H1 (cell line): ENCODE results near the gene GPBP1. TPM values are rescaled to one million over a fixed set of nuclear protein-coding genes. Genes with fewer than 3 reads are reported as not detected.

Experiments
- BRCA1 ChIP-seq: IDR thresholded peaks from 2 replicates; pipeline ENCODE4 v1.6.1; 2012; ENCODE audit warnings: low read depth, low read length, improper control_type of control experiment
- CBX5 ChIP-seq: fragments of 300-800, 300-1000 bp; sonication (generic); IDR thresholded peaks from 2 replicates; pipeline ENCODE4 v1.7.1; 2016; ENCODE audit warnings: antibody characterized with exemption, low read length, low read depth
- CBX8 ChIP-seq: fragments of 300-800, 300-1000 bp; sonication (generic); IDR thresholded peaks from 2 replicates; pipeline ENCODE4 v1.7.1; 2016; ENCODE audit warnings: low read depth, low read length, borderline replicate concordance
- CHD1 ChIP-seq: IDR thresholded peaks from 2 replicates; pipeline ENCODE4 v1.6.1; 2012; ENCODE audit warnings: low read depth, low read length, improper control_type of control experiment
- CHD7 ChIP-seq: fragments of 300-600 bp; sonication (generic); IDR thresholded peaks from 2 replicates; pipeline ENCODE4 v1.7.1; 2012; ENCODE audit warnings: low read length, moderate library complexity, mild to moderate bottlenecking, inconsistent platforms; ENCODE audit not compliant: insufficient replicate concordance
- KDM5A ChIP-seq: fragments of 200-600 bp; IDR thresholded peaks from 2 replicates; pipeline ENCODE4 v1.7.1; 2012; ENCODE audit warnings: mild to moderate bottlenecking, low read length, inconsistent platforms, mixed read lengths
- RFX5 ChIP-seq: IDR thresholded peaks from 2 replicates; pipeline ENCODE4 v1.6.1; 2011; ENCODE audit warnings: low read depth, low read length, improper control_type of control experiment, borderline replicate concordance
- TAF1 ChIP-seq: IDR thresholded peaks from 2 replicates; pipeline ENCODE4 v1.6.1; 2011; ENCODE audit warnings: mild to moderate bottlenecking, low read depth, low read length
- TCF12 ChIP-seq: IDR thresholded peaks from 2 replicates; pipeline ENCODE4 v1.6.1; 2011; ENCODE audit warnings: low read depth, mild to moderate bottlenecking, low read length
- YY1 ChIP-seq: IDR thresholded peaks from 2 replicates; pipeline ENCODE4 v1.6.1; 2011; ENCODE audit warnings: low read depth, mild to moderate bottlenecking, low read length
- polyA plus RNA-seq, 7 experiments: library from polyadenylated mRNA; depleted of rRNA in 3 of 7; stranded (reverse) in 5 of 7; unstranded in 2 of 7; fragments of >200 nt in 5 of 7; fragments of 200-250 nt in 2 of 7; gene quantifications; 1 replicate in 5 of 7; 2 replicates in 1 of 7; 4 replicates in 1 of 7; pipeline versions ENCODE4 v1.2.1 to v1.2.3, GENCODE V29; 2011 to 2013; ENCODE audit warnings: missing spikeins in 2 of 7, mixed read lengths in 2 of 7
- total RNA-seq: library from RNA; stranded (reverse); fragmentation: NEBNext Ultra II Directional; extraction: Animal tissue kit (Norgen Biotek cat#: 25700); gene quantifications from 2 replicates; pipeline ENCODE4 v1.2.1, GENCODE V29; 2021

The GPBP1 gene
- total and polyA plus RNA-seq, 2 of the 8 experiments (the other 6 are each of a cell fraction or from before 2014, with no cell fraction given), result 29.2 to 108 TPM

GRCh38 chr5:57299986-57300385 lies 126.1 kb downstream of the GPBP1 start (continued):
- no peak for TF ChIP-seq CHD7
- TF ChIP-seq YY1, result no peak
- TF ChIP-seq CHD1, result no peak
- no peak for TF ChIP-seq KDM5A
- TF ChIP-seq RFX5, result no peak
- TF ChIP-seq CBX8, result no peak
- TF ChIP-seq TCF12, result no peak
- no peak for TF ChIP-seq CBX5
- no peak for TF ChIP-seq BRCA1
- TF ChIP-seq TAF1, result no peak
